Loucy (cell line): ENCODE measurements around the gene NDEL1.

Experiments
- H2AFZ ChIP-seq: fragments of 200-600 bp; sonication (generic); 2 replicates; pipeline ENCODE4 v1.6.0; 2016; ENCODE audit warnings: antibody characterized with exemption, mild to moderate bottlenecking, low read length, moderate library complexity
- H3F3A ChIP-seq: fragments of 200-600 bp; 2 replicates; pipeline ENCODE4 v1.6.0; 2016; ENCODE audit warnings: antibody characterized with exemption, low read depth, mild to moderate bottlenecking
- H3K27me3 ChIP-seq: fragments of 200-600 bp; sonication (generic); 2 replicates; pipeline ENCODE4 v1.6.1; 2014; ENCODE audit warnings: low read length, mild to moderate bottlenecking; ENCODE audit not compliant: insufficient read depth, poor library complexity, severe bottlenecking
- H3K36me3 ChIP-seq: fragments of 200-600 bp; sonication (generic); 2 replicates; pipeline ENCODE4 v1.6.1; 2016; ENCODE audit warnings: low read length; ENCODE audit not compliant: insufficient read depth
- H3K4me1 ChIP-seq: fragments of 200-600 bp; sonication (generic); 2 replicates; pipeline ENCODE4 v1.5.1; 2014; ENCODE audit warnings: low read length, mild to moderate bottlenecking; ENCODE audit not compliant: insufficient read depth, poor library complexity, severe bottlenecking
- H3K4me2 ChIP-seq: fragments of 200-600 bp; sonication (generic); 2 replicates; pipeline ENCODE4 v1.6.0; 2014; ENCODE audit warnings: antibody characterized with exemption, low read length, low read depth, mild to moderate bottlenecking; ENCODE audit not compliant: poor library complexity, severe bottlenecking
- H3K4me3 ChIP-seq: fragments of 200-600 bp; sonication (generic); 2 replicates; pipeline ENCODE4 v1.5.1; 2014; ENCODE audit warnings: low read length, mild to moderate bottlenecking, mixed read lengths; ENCODE audit not compliant: poor library complexity, severe bottlenecking
- H3K79me2 ChIP-seq: fragments of 200-600 bp; sonication (generic); 2 replicates; pipeline ENCODE4 v1.6.1; 2014; ENCODE audit warnings: low read length; ENCODE audit not compliant: insufficient read depth
- H3K9ac ChIP-seq: fragments of 200-600 bp; sonication (generic); 2 replicates; pipeline ENCODE4 v1.6.0; 2014; ENCODE audit warnings: mild to moderate bottlenecking, low read depth, low read length, moderate library complexity; ENCODE audit not compliant: poor library complexity, severe bottlenecking
- H3K9me2 ChIP-seq: fragments of 200-600 bp; sonication (generic); replicated peaks from 2 replicates; pipeline ENCODE4 v1.6.1; 2016; ENCODE audit warnings: low read depth, low read length, mixed read lengths
- H3K9me3 ChIP-seq: fragments of 200-600 bp; sonication (generic); 2 replicates; pipeline ENCODE4 v1.6.1; 2014; ENCODE audit warnings: mild to moderate bottlenecking, antibody characterized with exemption, low read length, low read depth; ENCODE audit not compliant: insufficient read depth
- H4K20me1 ChIP-seq: fragments of 200-600 bp; sonication (generic); 2 replicates; pipeline ENCODE4 v1.6.0; 2014; ENCODE audit warnings: antibody characterized with exemption, low read length, mild to moderate bottlenecking; ENCODE audit not compliant: insufficient read depth, poor library complexity, severe bottlenecking
- EZH2phosphoT487 ChIP-seq: fragments of 200-600 bp; IDR thresholded peaks from 2 replicates; pipeline ENCODE4 v1.6.1; 2018; ENCODE audit warnings: antibody characterized with exemption, mild to moderate bottlenecking, moderate library complexity, borderline replicate concordance
- TF ChIP-seq, protein P1 (sequence below): fragments of 200-600 bp; sonication (generic); conservative IDR thresholded peaks from 2 replicates; pipeline ENCODE4 v1.5.1; 2014; ENCODE audit warnings: mild to moderate bottlenecking, antibody characterized with exemption, low read length

Gene NDEL1

GRCh38 chr17:8489841-8490240 lies 54.2 kb downstream of the NDEL1 start:
- Histone ChIP-seq H3K27me3 (no peaks in the 10 kb centered on the region), H3K4me3 (no peak overlapping the region), H3K36me3 (peaks cover 89% of the 10 kb centered on the region), H3K4me2 (no peak overlapping the region), H2AFZ (no peak overlapping the region), H3K79me2 (no peaks in the 10 kb centered on the region), H4K20me1 (no peaks in the 10 kb centered on the region), H3K9me3 (no peaks in the 10 kb centered on the region), H3F3A (no peaks in the 10 kb centered on the region), H3K4me1 (no peaks in the 10 kb centered on the region), H3K9ac (no peak overlapping the region), H3K9me2 (no peaks in the 10 kb centered on the region)
- TF ChIP-seq, protein P1, sequence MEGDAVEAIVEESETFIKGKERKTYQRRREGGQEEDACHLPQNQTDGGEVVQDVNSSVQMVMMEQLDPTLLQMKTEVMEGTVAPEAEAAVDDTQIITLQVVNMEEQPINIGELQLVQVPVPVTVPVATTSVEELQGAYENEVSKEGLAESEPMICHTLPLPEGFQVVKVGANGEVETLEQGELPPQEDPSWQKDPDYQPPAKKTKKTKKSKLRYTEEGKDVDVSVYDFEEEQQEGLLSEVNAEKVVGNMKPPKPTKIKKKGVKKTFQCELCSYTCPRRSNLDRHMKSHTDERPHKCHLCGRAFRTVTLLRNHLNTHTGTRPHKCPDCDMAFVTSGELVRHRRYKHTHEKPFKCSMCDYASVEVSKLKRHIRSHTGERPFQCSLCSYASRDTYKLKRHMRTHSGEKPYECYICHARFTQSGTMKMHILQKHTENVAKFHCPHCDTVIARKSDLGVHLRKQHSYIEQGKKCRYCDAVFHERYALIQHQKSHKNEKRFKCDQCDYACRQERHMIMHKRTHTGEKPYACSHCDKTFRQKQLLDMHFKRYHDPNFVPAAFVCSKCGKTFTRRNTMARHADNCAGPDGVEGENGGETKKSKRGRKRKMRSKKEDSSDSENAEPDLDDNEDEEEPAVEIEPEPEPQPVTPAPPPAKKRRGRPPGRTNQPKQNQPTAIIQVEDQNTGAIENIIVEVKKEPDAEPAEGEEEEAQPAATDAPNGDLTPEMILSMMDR: no peak
- no peak for TF ChIP-seq EZH2phosphoT487

DNA sequence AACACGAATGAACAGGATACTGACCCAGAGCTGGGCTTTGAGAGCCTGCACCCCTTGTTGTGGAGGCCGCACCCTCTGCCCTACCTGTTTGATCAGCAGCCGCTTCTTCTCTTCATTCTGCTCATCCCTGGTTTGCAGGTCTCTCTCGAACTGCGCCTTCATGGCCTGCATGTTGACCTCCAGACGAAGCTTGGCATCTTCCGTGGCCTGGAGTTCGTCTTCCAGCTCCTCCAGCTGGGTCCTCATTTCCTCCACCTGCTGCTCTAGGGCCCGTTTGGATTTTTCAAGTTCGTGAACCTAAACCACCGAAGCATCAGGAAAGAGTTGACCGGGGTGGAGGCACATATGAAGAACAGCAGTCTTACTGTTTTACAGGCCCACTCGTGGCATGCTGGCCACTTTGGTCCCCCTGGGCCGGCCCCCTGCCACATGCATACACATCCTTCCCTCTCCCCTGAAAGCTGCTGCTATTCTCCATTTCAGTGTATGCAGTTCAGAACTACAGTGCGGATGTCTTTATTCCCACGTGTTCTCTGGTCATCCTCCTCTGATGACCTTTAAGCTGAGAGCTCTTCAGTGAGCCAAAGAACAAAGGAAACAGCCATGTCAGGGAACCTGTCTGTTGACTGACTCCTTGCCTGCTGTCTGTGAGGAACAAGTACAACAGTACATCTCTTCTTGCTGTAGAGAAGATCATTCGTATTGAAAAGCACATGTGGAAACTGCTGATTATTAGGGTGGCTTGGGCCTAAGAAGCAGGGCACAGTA lies 54.8 kb downstream of the NDEL1 start:
- no peaks in the 10 kb centered on the region for H3K9me3 ChIP-seq
- no peaks in the 10 kb centered on the region for H3K4me1 ChIP-seq
- H3K9ac ChIP-seq: no peak overlapping the region
- no peak overlapping the region for H3K4me2 ChIP-seq
- no peak overlapping the region for H3K4me3 ChIP-seq
- H3K27me3 ChIP-seq: no peaks in the 10 kb centered on the region
- TF ChIP-seq, protein P1: no peak
- no peak for TF ChIP-seq EZH2phosphoT487
- H3K79me2 ChIP-seq: no peaks in the 10 kb centered on the region
- no peaks in the 10 kb centered on the region for H3F3A ChIP-seq
- H3K9me2 ChIP-seq: no peaks in the 10 kb centered on the region
- no peak overlapping the region for H2AFZ ChIP-seq
- H3K36me3 ChIP-seq: peaks cover 88% of the 10 kb centered on the region
- no peaks in the 10 kb centered on the region for H4K20me1 ChIP-seq

DNA sequence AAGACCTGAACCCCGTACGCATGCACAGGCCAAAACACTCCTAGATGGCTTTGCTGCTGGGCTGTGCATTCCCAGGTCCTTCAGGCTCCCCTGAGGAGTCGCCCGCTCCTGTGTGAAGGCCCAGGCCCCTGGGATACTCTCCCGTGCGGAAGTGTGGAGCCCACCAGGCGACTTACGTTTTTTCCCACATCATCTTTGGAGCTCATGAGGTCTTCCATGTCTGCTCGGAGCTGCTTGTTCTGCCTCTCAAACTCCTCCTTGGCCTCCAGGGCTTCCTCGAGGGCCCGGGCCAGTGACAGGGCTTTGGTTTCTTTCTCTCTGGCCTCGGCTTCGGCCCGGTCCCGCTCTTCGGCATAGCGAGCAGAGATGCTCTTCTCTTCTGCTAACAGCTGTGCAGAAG lies 56.4 kb downstream of the NDEL1 start:
- no peaks in the 10 kb centered on the region for H3K79me2 ChIP-seq
- TF ChIP-seq EZH2phosphoT487: no peak
- H3K9ac ChIP-seq: no peak overlapping the region
- no peaks in the 10 kb centered on the region for H3K9me3 ChIP-seq
- no peak overlapping the region for H3K4me3 ChIP-seq
- H3K9me2 ChIP-seq: no peaks in the 10 kb centered on the region
- no peaks in the 10 kb centered on the region for H3F3A ChIP-seq
- peaks cover 86% of the 10 kb centered on the region; the same call in 1 of the 2 replicates for H3K36me3 ChIP-seq
- H3K4me1 ChIP-seq: no peaks in the 10 kb centered on the region
- no peaks in the 10 kb centered on the region for H3K27me3 ChIP-seq
- no peaks in the 10 kb centered on the region for H4K20me1 ChIP-seq
- no peak overlapping the region for H2AFZ ChIP-seq
- H3K4me2 ChIP-seq: no peak overlapping the region

- no peaks in the 10 kb centered on the region for H3K79me2 ChIP-seq
- H3K9me3 ChIP-seq: no peaks in the 10 kb centered on the region
- no peak overlapping the region for H3K4me2 ChIP-seq
- peaks cover 82% of the 10 kb centered on the region; the same call in 1 of the 2 replicates for H3K36me3 ChIP-seq
- H3F3A ChIP-seq: no peaks in the 10 kb centered on the region
- H2AFZ ChIP-seq: no peak overlapping the region
- H3K4me1 ChIP-seq: no peaks in the 10 kb centered on the region
- TF ChIP-seq, protein P1: no peak
- no peak for TF ChIP-seq EZH2phosphoT487
- H4K20me1 ChIP-seq: no peaks in the 10 kb centered on the region
- no peaks in the 10 kb centered on the region for H3K27me3 ChIP-seq
- H3K9me2 ChIP-seq: no peaks in the 10 kb centered on the region
- no peak overlapping the region for H3K9ac ChIP-seq
- H3K4me3 ChIP-seq: no peak overlapping the region
Measured at GRCh38 chr17:8494021-8494420, 58.3 kb downstream of the NDEL1 start.
